Esophagus squamous epithelium (tissue), 5 donors: Measurements from ENCODE around the gene APOO. TPM values are rescaled to one million over a fixed set of nuclear protein-coding genes. Genes with fewer than 3 reads are reported as not detected.

Experiments
- DNase-seq: peaks from one replicate; lab custom pipeline; 2025; lab: John Stamatoyannopoulos, UW
- H3K27ac ChIP-seq, 4 donors: fragments of 200-600 bp; sonication (generic); one replicate each; pipeline ENCODE4 v1.5.1; 2016 to 2019; ENCODE audit warnings: mild to moderate bottlenecking in 1 of 4
- H3K27me3 ChIP-seq, 4 donors: fragments of 200-600 bp; sonication (generic); 1 replicate in 3 of 4; 2 replicates in 1 of 4; pipeline versions ENCODE4 v1.5.1 to v1.6.0; 2017 to 2021; ENCODE audit warnings: antibody characterized with exemption in 1 of 4
- H3K36me3 ChIP-seq, 3 donors: fragments of 200-600 bp; sonication (generic); one replicate each; pipeline ENCODE4 v1.5.1; 2016 to 2019
- H3K4me1 ChIP-seq, 3 donors: fragments of 200-600 bp; sonication (generic); one replicate each; pipeline ENCODE4 v1.5.1; 2017 to 2019
- H3K4me3 ChIP-seq, 4 donors: fragments of 200-600 bp; sonication (generic); 1 replicate in 3 of 4; 2 replicates in 1 of 4; pipeline ENCODE4 v1.5.1; 2016 to 2019; ENCODE audit warnings: mild to moderate bottlenecking in 2 of 4, moderate library complexity in 1 of 4
- H3K9me3 ChIP-seq, 3 donors: fragments of 200-600 bp; sonication (generic); one replicate each; pipeline ENCODE4 v1.5.1; 2016 to 2019
- CTCF ChIP-seq, 6 experiments: fragments of 450-650 bp in 4 of 6; fragments of 200-600 bp in 2 of 6; sonication (generic) in 2 of 6; IDR thresholded peaks; one replicate each; pipeline ENCODE4 v1.5.1; 2016 to 2019; ENCODE audit warnings: antibody characterized with exemption in 6 of 6, mild to moderate bottlenecking in 4 of 6, moderate library complexity in 4 of 6
- POLR2A ChIP-seq, 4 donors: fragments of 450-650 bp; IDR thresholded peaks; one replicate each; pipeline ENCODE4 v1.6.1; 2017; ENCODE audit warnings: antibody characterized with exemption in 4 of 4, mild to moderate bottlenecking in 4 of 4, moderate library complexity in 3 of 4
- WGBS, 2 donors: methylation state at CpG; one replicate each; pipeline ENCODE4 v1.1.5; 2018; 5-methylcytosine and 5-hydroxymethylcytosine counted together
- intact Hi-C: fragments of 100-400 bp; cut with DNase I; formaldehyde crosslinking; loops from one replicate; pipeline ENCODE4 v1.15.0; 2022
- total RNA-seq, 4 donors: library from RNA; depleted of rRNA; stranded (reverse); fragments of >200 nt; gene quantifications; one replicate each; pipeline ENCODE4 v1.1.0, GENCODE V29; 2016
- donor health status: DM: yes; HTN: yes; CAD: no.

The APOO gene
- total RNA-seq, 4 donors from 2014 or later, result 10.5 to 25.1 (median 13.7) TPM

GRCh38 chrX:23787745-23788118 lies 120.0 kb downstream of the APOO start:
- peaks cover 0 to 15% (median 0%) of the 10 kb centered on the region in 3 donors for H3K36me3 ChIP-seq
- no peak overlapping the region for H3K4me3 ChIP-seq
- 100% methylated on average over 1 of the region's 2 CpGs for WGBS, 2 donors
- intact Hi-C loops, result no loop called here
- no peak for DNase-seq
- peak overlapping the region in 1 of 4 donors; percentile 13 for H3K27ac ChIP-seq
- H3K27me3 ChIP-seq, result no peaks in the 10 kb centered on the region
- peaks cover 0 to 17% (median 0%) of the 10 kb centered on the region in 3 donors for H3K4me1 ChIP-seq
- no peaks in the 10 kb centered on the region for H3K9me3 ChIP-seq
- TF ChIP-seq CTCF (IDR thresholded peaks at IDR 0.05) (no peak), POLR2A (IDR thresholded peaks at IDR 0.05) (no peak)

- H3K9me3 ChIP-seq, result no peaks in the 10 kb centered on the region
- TF ChIP-seq POLR2A (IDR thresholded peaks at IDR 0.05) (no peak), CTCF (IDR thresholded peaks at IDR 0.05) (no peak)
- intact Hi-C loops, result no loop called here
- no peaks in the 10 kb centered on the region for H3K27me3 ChIP-seq
- no peak for DNase-seq
- no peak overlapping the region for H3K4me3 ChIP-seq
- peaks cover 0 to 15% (median 0%) of the 10 kb centered on the region in 3 donors for H3K36me3 ChIP-seq
- H3K4me1 ChIP-seq, result peaks cover 0 to 25% (median 0%) of the 10 kb centered on the region in 3 donors
- peak overlapping the region in 1 of 4 donors; percentile 97 for H3K27ac ChIP-seq
- 87 to 94% methylated on average over 5 to 7 of the region's 11 CpGs for WGBS, 2 donors
These were observed 121.4 kb downstream of the APOO start for GRCh38 chrX:23786268-23786815.

GRCh38 chrX:23785580-23785979 lies 122.2 kb downstream of the APOO start:
- Histone ChIP-seq H3K9me3 (no peaks in the 10 kb centered on the region), H3K36me3 (peaks cover 0 to 15% (median 0%) of the 10 kb centered on the region in 3 donors), H3K27ac (peak overlapping the region in 3 of 4 donors; percentile 66 to 97 (median 97)), H3K27me3 (no peaks in the 10 kb centered on the region), H3K4me1 (peaks cover 0 to 25% (median 0%) of the 10 kb centered on the region in 3 donors), H3K4me3 (peak overlapping the region in 3 of 4 donors; percentile 69 to 72 (median 72))
- 42 to 59% methylated on average over 2 of the region's 2 CpGs for WGBS, 2 donors
- intact Hi-C loops, result no loop called here
- peak in 1 of 4 donors; percentile 28 for TF ChIP-seq POLR2A (IDR thresholded peaks at IDR 0.05)
- TF ChIP-seq CTCF (IDR thresholded peaks at IDR 0.05), result no peak
- no peak for DNase-seq

GRCh38 chrX:23784470-23785331 lies 123.0 kb downstream of the APOO start:
- WGBS, 2 donors, result 24 to 56% methylated on average over 6 to 8 of the region's 8 CpGs

More at GRCh38 chrX:23784470-23785331, 123.0 kb downstream of the APOO start:
- peaks cover 0 to 15% (median 0%) of the 10 kb centered on the region in 3 donors for H3K36me3 ChIP-seq
- peak overlapping the region; percentile 63 to 72 (median 70) for H3K4me3 ChIP-seq
- no peak for TF ChIP-seq POLR2A (IDR thresholded peaks at IDR 0.05)
- no peak for TF ChIP-seq CTCF (IDR thresholded peaks at IDR 0.05)
- H3K27ac ChIP-seq, result peak overlapping the region; percentile 91 to 97 (median 95)
- H3K4me1 ChIP-seq, result peaks cover 0 to 25% (median 0%) of the 10 kb centered on the region in 3 donors
- H3K27me3 ChIP-seq, result no peaks in the 10 kb centered on the region
- no peaks in the 10 kb centered on the region for H3K9me3 ChIP-seq
- intact Hi-C loops, result no loop called here
- DNase-seq, result no peak
